Left renal pelvis (tissue), 4 donors: Measurements from ENCODE around the gene ZFP91. TPM values are rescaled to one million over a fixed set of nuclear protein-coding genes. Genes with fewer than 3 reads are reported as not detected.

ENCODE experiments used
- DNase-seq, 4 donors: peaks; one replicate each; pipeline ENCODE4 v3.0.0-alpha.2; 2013; ENCODE audit warnings: low read depth in 4 of 4, low spot score in 3 of 4
- polyA plus RNA-seq, 4 donors: library from polyadenylated mRNA; unstranded; fragments of 120-200 nt; gene quantifications; one replicate each; pipeline ENCODE4 v1.2.1, GENCODE V29; 2013; ENCODE audit not compliant: insufficient read length in 4 of 4

The ZFP91 gene
- polyA plus RNA-seq, 4 donors, result 57.9 to 72.9 (median 61.2) TPM

GRCh38 chr11:58659404-58659803, 80.5 kb downstream of the ZFP91 start:
- no peak for DNase-seq

- no peak for DNase-seq
Observed at GRCh38 chr11:58659910-58660570, 81.2 kb downstream of the ZFP91 start.

Other genes starting within 250 kb of the ZFP91 start
- gene OR5B17, start 220.0 kb upstream of the ZFP91 start, polyA plus RNA-seq, result not detected
- gene OR5B3, start 172.2 kb upstream of the ZFP91 start, polyA plus RNA-seq, result not detected
- gene OR5B2, start 150.9 kb upstream of the ZFP91 start, polyA plus RNA-seq, result under 1 TPM in 1 of 4 donors, not detected in 3; 0.25 TPM
- under 1 TPM in 1 of 4 donors, not detected in 3; 0.38 TPM for gene OR5B12, start 136.8 kb upstream of the ZFP91 start, polyA plus RNA-seq
- gene OR5B21, start 71.0 kb upstream of the ZFP91 start, polyA plus RNA-seq, result not detected
- gene LPXN, start 3.2 kb upstream of the ZFP91 start, polyA plus RNA-seq, result 1 to 10 TPM; 7.1 to 8.6 (median 8.2) TPM
- gene CNTF, start 43.6 kb downstream of the ZFP91 start, polyA plus RNA-seq, result 1 to 10 TPM in 3 of 4 donors, under 1 TPM in 1; 0.99 to 1.6 (median 1.3) TPM
- gene GLYAT, start 152.9 kb downstream of the ZFP91 start, polyA plus RNA-seq, result 100 to 1,000 TPM in 3 of 4 donors, 1 to 10 TPM in 1; 2.7 to 151 (median 126) TPM